SK-N-MC (cell line): ENCODE data around the gene GALNT14.

Experiments used
- EZH2 ChIP-seq: fragments of 200-600 bp; sonication (generic); IDR thresholded peaks from one replicate; pipeline ENCODE4 v1.6.1; 2017; ENCODE audit warnings: antibody characterized with exemption
- POLR2AphosphoS5 ChIP-seq: IDR thresholded peaks from 2 replicates; pipeline ENCODE4 v1.6.1; 2012; ENCODE audit warnings: mild to moderate bottlenecking, low read depth, low read length, borderline replicate concordance

GRCh38 chr2:31150120-31150670 lies 12.0 kb upstream of the GALNT14 start:
- TF ChIP-seq POLR2AphosphoS5 (no peak), EZH2 (no peak)
